Upper lobe of left lung (tissue), 4 donors: ENCODE measurements around the gene KNTC1.
"Not testable (repeated sequence)": the region's sequence is repeated elsewhere in the genome, so short reads cannot be mapped to it uniquely, and the experiment has no call there.

Experiments used
- EP300 ChIP-seq, 4 donors: sonication (generic); formaldehyde crosslinking; IDR thresholded peaks; one replicate each; pipeline ENCODE4 v1.5.1; 2017; ENCODE audit warnings: antibody characterized with exemption in 4 of 4, control low read depth in 2 of 4
- POLR2AphosphoS5 ChIP-seq, 2 donors: sonication (generic); formaldehyde crosslinking; IDR thresholded peaks; one replicate each; pipeline ENCODE4 v1.5.1; 2017; ENCODE audit warnings: antibody characterized with exemption in 2 of 2
- TF ChIP-seq, protein P1 (sequence below), 6 experiments: fragments of 450-650 bp in 4 of 6; fragments of 200-600 bp in 2 of 6; sonication (generic) in 2 of 6; IDR thresholded peaks; one replicate each; pipeline ENCODE4 v1.5.1; 2016 to 2019; ENCODE audit warnings: antibody characterized with exemption in 6 of 6

DNA sequence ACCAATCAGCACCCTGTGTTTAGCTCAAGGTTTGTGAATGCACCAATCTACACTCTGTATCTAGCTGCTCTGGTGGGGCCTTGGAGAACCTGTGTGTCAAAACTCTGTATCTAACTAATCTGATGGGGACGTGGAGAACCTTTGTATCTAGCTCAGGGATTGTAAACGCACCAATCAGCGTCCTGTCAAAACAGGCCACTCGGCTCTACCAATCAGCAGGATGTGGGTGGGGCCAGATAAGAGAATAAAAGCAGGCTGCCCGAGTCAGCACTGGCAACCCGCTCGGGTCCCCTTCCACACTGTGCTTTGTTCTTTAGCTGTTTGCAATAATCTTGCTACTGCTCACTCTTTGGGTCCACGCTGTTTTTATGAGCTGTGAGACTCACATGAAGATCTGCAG lies 65.5 kb downstream of the KNTC1 start:
- TF ChIP-seq POLR2AphosphoS5, EP300 (IDR thresholded peaks at IDR 0.05): not testable (repeated sequence)
- TF ChIP-seq, protein P1, sequence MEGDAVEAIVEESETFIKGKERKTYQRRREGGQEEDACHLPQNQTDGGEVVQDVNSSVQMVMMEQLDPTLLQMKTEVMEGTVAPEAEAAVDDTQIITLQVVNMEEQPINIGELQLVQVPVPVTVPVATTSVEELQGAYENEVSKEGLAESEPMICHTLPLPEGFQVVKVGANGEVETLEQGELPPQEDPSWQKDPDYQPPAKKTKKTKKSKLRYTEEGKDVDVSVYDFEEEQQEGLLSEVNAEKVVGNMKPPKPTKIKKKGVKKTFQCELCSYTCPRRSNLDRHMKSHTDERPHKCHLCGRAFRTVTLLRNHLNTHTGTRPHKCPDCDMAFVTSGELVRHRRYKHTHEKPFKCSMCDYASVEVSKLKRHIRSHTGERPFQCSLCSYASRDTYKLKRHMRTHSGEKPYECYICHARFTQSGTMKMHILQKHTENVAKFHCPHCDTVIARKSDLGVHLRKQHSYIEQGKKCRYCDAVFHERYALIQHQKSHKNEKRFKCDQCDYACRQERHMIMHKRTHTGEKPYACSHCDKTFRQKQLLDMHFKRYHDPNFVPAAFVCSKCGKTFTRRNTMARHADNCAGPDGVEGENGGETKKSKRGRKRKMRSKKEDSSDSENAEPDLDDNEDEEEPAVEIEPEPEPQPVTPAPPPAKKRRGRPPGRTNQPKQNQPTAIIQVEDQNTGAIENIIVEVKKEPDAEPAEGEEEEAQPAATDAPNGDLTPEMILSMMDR (IDR thresholded peaks at IDR 0.05), result not testable (repeated sequence)
